ENCODE data around the gene USP6NL. TPM values are rescaled to one million over a fixed set of nuclear protein-coding genes. Genes with fewer than 3 reads are reported as not detected.

USP6NL gene
- total and polyA plus RNA-seq, 2 of the 8 experiments (the other 6 are each of a cell fraction or from before 2014, with no cell fraction given): 10.9 to 28.8 TPM

DNA sequence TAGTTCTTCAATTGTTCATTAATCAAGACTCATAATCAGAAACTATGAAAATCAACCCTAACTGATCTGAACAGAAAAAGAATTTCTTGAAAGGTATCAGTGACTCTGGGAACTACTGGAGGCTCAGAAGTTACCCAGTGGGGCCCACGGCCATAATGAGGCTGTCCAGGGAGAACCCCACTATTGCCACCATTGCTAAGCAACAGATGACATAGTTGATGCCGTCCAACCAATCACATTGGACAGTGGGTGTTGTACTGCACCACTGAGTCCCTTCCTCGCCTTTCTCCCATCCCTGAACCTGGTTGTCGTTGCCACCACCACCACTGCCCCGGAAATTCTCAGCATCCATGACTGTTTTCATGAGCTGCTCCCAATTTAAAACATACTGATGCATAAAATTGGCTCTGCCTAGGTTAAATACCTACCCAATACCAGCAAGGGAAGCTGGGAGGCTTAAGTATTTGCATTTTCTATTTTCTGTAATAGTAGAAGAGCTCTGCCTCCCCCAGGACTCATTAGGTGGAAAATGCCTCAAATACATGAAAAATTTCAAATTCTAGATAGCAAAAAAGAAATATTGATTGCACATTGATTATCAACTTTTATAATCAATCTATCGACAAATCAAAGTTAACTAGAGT, 26.7 kb upstream of the USP6NL start:
- H4K91ac ChIP-seq (replicated peaks; ENCODE audit: insufficient read length, low read length): no peak overlapping the region
- 89% methylated on average over 6 of the region's 6 CpGs; no CpG with 5 or more reads in 1 of the 2 experiments for WGBS, 2 experiments (ENCODE audit: extremely low coverage in 1 of 2, insufficient coverage in 1 of 2, insufficient read length in 1 of 2, insufficient replicate concordance in 2 of 2, low coverage in 1 of 2, low lambda C conversion rate in 2 of 2, missing lambda C conversion rate in 1 of 2)
- H3K9ac ChIP-seq (replicated peaks in 1 of 4; ENCODE audit: extremely low read depth in 1 of 4, low read depth in 3 of 4, low read length in 3 of 4): no peak overlapping the region
- H2BK20ac ChIP-seq (ENCODE audit: low read length): no peak overlapping the region
- H3K14ac ChIP-seq (ENCODE audit: insufficient read length): no peak overlapping the region
- no peak overlapping the region for H3K56ac ChIP-seq (replicated peaks; ENCODE audit: insufficient read length, low read depth, low read length)
- H3K79me1 ChIP-seq (ENCODE audit: low read depth, low read length): no peaks in the 10 kb centered on the region
- no peak overlapping the region for H4K5ac ChIP-seq (ENCODE audit: insufficient read length, low read depth, low read length)
- TF ChIP-seq EZH2 (IDR thresholded peaks at IDR 0.05; ENCODE audit: low read depth, low read length, severe bottlenecking): no peak
- no peak for TF ChIP-seq SP2 (IDR thresholded peaks at IDR 0.05; ENCODE audit: low read length)
- no peak for TF ChIP-seq CBX8 (IDR thresholded peaks at IDR 0.05; ENCODE audit: borderline replicate concordance, low read depth, low read length)
- no peak for TF ChIP-seq SIN3A (conservative IDR thresholded peaks at IDR 0.05 in 1 of 2, IDR thresholded peaks at IDR 0.05 in 1 of 2; ENCODE audit: low read depth in 1 of 2, low read length in 2 of 2)
- peak; percentile 91 for TF ChIP-seq RFX5 (IDR thresholded peaks at IDR 0.05; ENCODE audit: borderline replicate concordance, low read depth, low read length)
- peak; percentile 65 for TF ChIP-seq CREB1 (IDR thresholded peaks at IDR 0.05)
- H2AK5ac ChIP-seq (ENCODE audit: low read depth, low read length): no peak overlapping the region
- no peak overlapping the region for H3K4me3 ChIP-seq (ENCODE audit: extremely low read depth in 1 of 4, insufficient read depth in 2 of 4, low read depth in 3 of 4, low read length in 4 of 4)
- H3K36me3 ChIP-seq (ENCODE audit: control insufficient read depth in 2 of 4, insufficient read depth in 4 of 4, low read length in 3 of 4): no peaks in the 10 kb centered on the region
- FAIRE-seq: no peak
- POLR2A ChIA-PET (ENCODE audit: partially characterized antibody): no interaction called here
- no peak overlapping the region for H2BK15ac ChIP-seq (ENCODE audit: low read length)
- H4K20me1 ChIP-seq (replicated peaks in 1 of 2; ENCODE audit: control insufficient read depth in 1 of 2, insufficient read depth in 2 of 2, low read length in 2 of 2): no peaks in the 10 kb centered on the region
- no peak overlapping the region for H3K27ac ChIP-seq (ENCODE audit: low read depth, low read length)
- H3K4ac ChIP-seq (replicated peaks; ENCODE audit: insufficient read length, low read depth, low read length): no peak overlapping the region
- no peak overlapping the region for H2BK12ac ChIP-seq (ENCODE audit: low read depth, low read length)
- no peak overlapping the region for H2BK120ac ChIP-seq (replicated peaks; ENCODE audit: low read depth, low read length)
- H3K27me3 ChIP-seq (replicated peaks in 1 of 4; ENCODE audit: control insufficient read depth in 3 of 4, extremely low read depth in 1 of 4, insufficient read depth in 3 of 4, low read length in 3 of 4): no peaks in the 10 kb centered on the region
- H3K79me2 ChIP-seq (ENCODE audit: control insufficient read depth in 1 of 2, insufficient read depth in 2 of 2, low read length in 2 of 2): no peaks in the 10 kb centered on the region
- no peak for DNase-seq (ENCODE audit: low read depth in 1 of 2, low spot score in 2 of 2)
- H3K23ac ChIP-seq (ENCODE audit: insufficient read length): no peak overlapping the region
- H3K18ac ChIP-seq (ENCODE audit: extremely low read depth, low read length): no peak overlapping the region
- H3K9me3 ChIP-seq (ENCODE audit: insufficient read depth in 2 of 2, low read depth in 1 of 2, low read length in 1 of 2): no peaks in the 10 kb centered on the region
- H3K23me2 ChIP-seq (ENCODE audit: low read depth, low read length): no peaks in the 10 kb centered on the region
- H2BK5ac ChIP-seq (ENCODE audit: low read depth, low read length): no peak overlapping the region
- no peak overlapping the region for H3K4me2 ChIP-seq (ENCODE audit: insufficient read depth in 1 of 2, low read depth in 2 of 2, low read length in 2 of 2)
- no peak overlapping the region for H2AFZ ChIP-seq (ENCODE audit: low read length)
- H3K4me1 ChIP-seq (replicated peaks in 1 of 4; ENCODE audit: control insufficient read depth in 3 of 4, insufficient read depth in 4 of 4, low read length in 3 of 4): no peaks in the 10 kb centered on the region
- CTCF ChIA-PET (ENCODE audit: partially characterized antibody): interaction anchor here (0.6 kb wide), 1 partner anchor 155 kb away, joined by 3 read pairs; no protein-coding TSS in a partner anchor
- H4K8ac ChIP-seq (ENCODE audit: extremely low read depth, insufficient read depth, low read length): no peak overlapping the region
